Adrenal gland (tissue), 12 donors: ENCODE measurements around the gene NHLH2. TPM values are rescaled to one million over a fixed set of nuclear protein-coding genes. Genes with fewer than 3 reads are reported as not detected.

ENCODE experiments used
- DNase-seq, 7 donors: peaks; one replicate each; pipeline ENCODE4 v3.0.0-alpha.2; 2019 to 2020
- H3K27ac ChIP-seq, 5 donors: fragments of 200-600 bp; sonication (generic) in 4 of 5; 1 replicate in 3 of 5; 2 replicates in 2 of 5; pipeline versions ENCODE4 v1.5.1 to v1.8.0; 2016 to 2020; ENCODE audit warnings: mild to moderate bottlenecking in 1 of 5
- H3K27me3 ChIP-seq: fragments of 200-600 bp; 2 replicates; pipeline ENCODE4 v1.8.0; 2021
- H3K36me3 ChIP-seq, 2 donors: fragments of 200-600 bp; replicated peaks in 1 of 2; 1 replicate in 1 of 2; 2 replicates in 1 of 2; pipeline versions ENCODE4 v1.5.1 to v1.8.0; 2018 to 2022
- H3K4me1 ChIP-seq, 2 donors: fragments of 200-600 bp; replicated peaks in 1 of 2; 1 replicate in 1 of 2; 2 replicates in 1 of 2; pipeline versions ENCODE4 v1.5.1 to v1.8.0; 2018 to 2021
- H3K4me3 ChIP-seq, 4 donors: fragments of 200-600 bp; sonication (generic) in 3 of 4; one replicate each; pipeline ENCODE4 v1.5.1; 2016 to 2018
- H3K9me3 ChIP-seq, 3 donors: fragments of 200-600 bp; sonication (generic) in 1 of 3; replicated peaks in 1 of 3; 1 replicate in 2 of 3; 2 replicates in 1 of 3; pipeline versions ENCODE4 v1.5.1 to v1.8.0; 2016 to 2021
- CTCF ChIP-seq, 6 experiments: fragments of 450-650 bp in 4 of 6; fragments of 200-600 bp in 2 of 6; sonication (generic) in 1 of 6; IDR thresholded peaks; 1 replicate in 5 of 6; 2 replicates in 1 of 6; pipeline versions ENCODE4 v1.5.1 to v1.8.0; 2016 to 2021; ENCODE audit warnings: antibody characterized with exemption in 6 of 6, mild to moderate bottlenecking in 2 of 6, moderate library complexity in 1 of 6
- POLR2A ChIP-seq, 2 donors: fragments of 450-650 bp; IDR thresholded peaks; one replicate each; pipeline ENCODE4 v1.6.1; 2017; ENCODE audit warnings: antibody characterized with exemption in 2 of 2, mild to moderate bottlenecking in 2 of 2, moderate library complexity in 1 of 2
- whole genome bisulfite sequencing, 4 donors: extraction: QIAGEN DNeasy Blood & Tissue Kit in 2 of 4; methylation state at CpG; one replicate each; pipeline versions ENCODE4 v1.1.5 to v1.1.7; 2013 to 2017; 5-methylcytosine and 5-hydroxymethylcytosine counted together
- intact Hi-C, 2 donors: fragments of 100-400 bp; cut with DNase I; formaldehyde crosslinking; loops; one replicate each; pipeline versions ENCODE4 v1.14.1 to v1.15.0; 2022 to 2023
- polyA plus RNA-seq, 3 donors: library from polyadenylated mRNA; stranded (reverse); fragments of 200-250 nt in 2 of 3; fragments of 350-450 nt in 1 of 3; fragmentation: Illumina TruSeq in 1 of 3; extraction: RNeasy Lipid Tissue Mini Kit (QIAGEN cat#74804) in 1 of 3; gene quantifications; one replicate each; pipeline ENCODE4 v1.2.3, GENCODE V29; 2013 to 2014
- total RNA-seq, 9 donors: library from RNA; depleted of rRNA in 4 of 9; stranded (reverse); fragments of >200 nt in 4 of 9; fragments of 120-200 nt in 1 of 9; fragmentation: NEBNext Ultra II Directional in 1 of 9; extraction: Animal tissue kit (Norgen Biotek cat#: 25700) in 1 of 9; gene quantifications; one replicate each; pipeline versions ENCODE4 v1.1.0 to v1.2.4, GENCODE V29; 2013 to 2023
- donor health status: healthy with polysubstance abuse.
- donor health status: Bipolar disorder and iron deficiency.
- donor health status: DM: yes; HTN: yes; CAD: no.
- donor health status: DM: no; HTN: no; CAD: no.
- donor health status: DM: no; HTN: no; CAD: no.
- donor health status: DM: yes; HTN: yes; CAD: no.

Gene NHLH2
- total and polyA plus RNA-seq, 12 donors, result not detected

GRCh38 chr1:115867216-115867615, 26.3 kb upstream of the NHLH2 start:
- TF ChIP-seq CTCF (IDR thresholded peaks at IDR 0.05) (no peak), POLR2A (IDR thresholded peaks at IDR 0.05) (no peak)
- intact Hi-C loops, result no loop called here
- Histone ChIP-seq H3K27me3 (no peaks in the 10 kb centered on the region), H3K27ac (no peak overlapping the region), H3K36me3 (no peaks in the 10 kb centered on the region), H3K4me1 (no peaks in the 10 kb centered on the region), H3K9me3 (no peaks in the 10 kb centered on the region), H3K4me3 (no peak overlapping the region)
- DNase-seq, result no peak
- WGBS, 4 donors, result 58 to 82% (median 71%) methylated on average over 1 of the region's 1 CpG

GRCh38 chr1:115865704-115866380, 24.9 kb upstream of the NHLH2 start:
- 51 to 62% (median 55%) methylated on average over 4 of the region's 4 CpGs for WGBS, 4 donors
- no peak overlapping the region for H3K27ac ChIP-seq
- H3K27me3 ChIP-seq, result no peaks in the 10 kb centered on the region
- no peaks in the 10 kb centered on the region for H3K9me3 ChIP-seq
- no peak for TF ChIP-seq POLR2A (IDR thresholded peaks at IDR 0.05)
- no peaks in the 10 kb centered on the region for H3K4me1 ChIP-seq
- H3K36me3 ChIP-seq, result no peaks in the 10 kb centered on the region
- H3K4me3 ChIP-seq, result no peak overlapping the region
- no peak for DNase-seq
- intact Hi-C loops, result no loop called here

GRCh38 chr1:115862403-115862802, 21.5 kb upstream of the NHLH2 start:
- no peak for DNase-seq
- Histone ChIP-seq H3K27ac (no peak overlapping the region), H3K27me3 (peaks cover 8% of the 10 kb centered on the region), H3K36me3 (no peaks in the 10 kb centered on the region), H3K9me3 (no peaks in the 10 kb centered on the region), H3K4me1 (no peaks in the 10 kb centered on the region), H3K4me3 (no peak overlapping the region)
- 58 to 67% (median 62%) methylated on average over 7 of the region's 7 CpGs for WGBS, 4 donors
- TF ChIP-seq POLR2A (IDR thresholded peaks at IDR 0.05) (no peak), CTCF (IDR thresholded peaks at IDR 0.05) (no peak)
- intact Hi-C loops, result no loop called here

- no peak overlapping the region for H3K4me3 ChIP-seq
- H3K36me3 ChIP-seq, result no peaks in the 10 kb centered on the region
- H3K9me3 ChIP-seq, result no peaks in the 10 kb centered on the region
- H3K4me1 ChIP-seq, result no peaks in the 10 kb centered on the region
- TF ChIP-seq CTCF (IDR thresholded peaks at IDR 0.05) (no peak), POLR2A (IDR thresholded peaks at IDR 0.05) (no peak)
- peaks cover 2% of the 10 kb centered on the region for H3K27me3 ChIP-seq
- H3K27ac ChIP-seq, result no peak overlapping the region
- 1 to 88% (median 48%) methylated on average over 2 of the region's 2 CpGs for WGBS, 4 donors
- no peak for DNase-seq
- intact Hi-C loops, result no loop called here
These were observed 13.1 kb upstream of the NHLH2 start for GRCh38 chr1:115854005-115854404.

GRCh38 chr1:115850937-115851336, 10.0 kb upstream of the NHLH2 start:
- intact Hi-C loops, result no loop called here
- Histone ChIP-seq H3K36me3 (no peaks in the 10 kb centered on the region), H3K4me1 (no peaks in the 10 kb centered on the region), H3K9me3 (no peaks in the 10 kb centered on the region), H3K27me3 (no peaks in the 10 kb centered on the region), H3K27ac (no peak overlapping the region), H3K4me3 (no peak overlapping the region)
- TF ChIP-seq POLR2A (IDR thresholded peaks at IDR 0.05), result no peak
- TF ChIP-seq CTCF (IDR thresholded peaks at IDR 0.05), result no peak
- 77 to 93% (median 88%) methylated on average over 2 of the region's 2 CpGs for WGBS, 4 donors
- no peak for DNase-seq
